Dedifferentiated amniotic fluid mesenchymal stem cell (primary cell): Measurements from ENCODE around the gene ZFYVE28.

Experiments used
- DNase-seq: peaks from one replicate; pipeline ENCODE4 v3.0.0-alpha.2; 2016; ENCODE audit errors: extremely low spot score

The ZFYVE28 gene

DNA sequence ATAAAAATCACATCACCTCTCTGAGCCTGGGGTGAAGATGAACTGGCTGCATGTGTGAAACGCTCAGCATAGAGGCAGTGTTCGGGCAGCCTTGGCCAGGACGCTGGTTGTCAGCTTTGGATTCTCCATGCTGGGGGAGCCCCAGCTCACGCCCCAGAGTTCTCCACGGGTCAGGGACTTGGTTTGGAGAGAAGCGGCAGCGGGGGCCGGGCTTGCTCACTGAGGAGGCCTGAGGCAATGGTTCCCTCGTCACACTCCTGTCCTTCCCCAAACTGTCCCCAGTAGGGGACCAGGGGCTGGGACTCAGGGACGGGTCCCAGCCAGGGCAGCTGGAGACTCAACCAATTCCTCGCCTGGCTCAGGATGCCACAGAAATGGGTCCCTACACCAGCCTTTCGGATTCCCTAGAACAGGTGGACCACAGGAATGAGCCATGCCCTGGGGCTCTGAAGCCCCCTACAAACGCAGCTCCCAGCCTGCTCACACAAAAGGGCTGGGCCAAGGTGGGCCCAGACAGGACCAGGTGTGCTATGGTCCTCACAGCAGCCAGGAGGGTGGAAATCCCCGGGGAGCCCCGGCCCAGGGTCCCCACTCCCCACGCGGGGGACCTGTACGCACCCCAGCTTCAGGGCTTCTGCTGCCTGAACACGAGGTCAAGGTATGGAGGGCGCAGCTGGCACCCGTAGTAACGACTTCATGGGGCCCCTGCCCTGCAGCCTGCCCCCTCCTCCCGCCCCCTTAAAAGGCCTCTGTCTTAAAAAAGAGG, 157.9 kb downstream of the ZFYVE28 start:
- no peak for DNase-seq

GRCh38 chr4:2259541-2260343, 158.7 kb downstream of the ZFYVE28 start:
- no peak for DNase-seq

- DNase-seq = no peak
Observed at GRCh38 chr4:2259036-2259540, 159.4 kb downstream of the ZFYVE28 start.

- no peak for DNase-seq
Observed at GRCh38 chr4:2258091-2259035, 160.1 kb downstream of the ZFYVE28 start.

DNA sequence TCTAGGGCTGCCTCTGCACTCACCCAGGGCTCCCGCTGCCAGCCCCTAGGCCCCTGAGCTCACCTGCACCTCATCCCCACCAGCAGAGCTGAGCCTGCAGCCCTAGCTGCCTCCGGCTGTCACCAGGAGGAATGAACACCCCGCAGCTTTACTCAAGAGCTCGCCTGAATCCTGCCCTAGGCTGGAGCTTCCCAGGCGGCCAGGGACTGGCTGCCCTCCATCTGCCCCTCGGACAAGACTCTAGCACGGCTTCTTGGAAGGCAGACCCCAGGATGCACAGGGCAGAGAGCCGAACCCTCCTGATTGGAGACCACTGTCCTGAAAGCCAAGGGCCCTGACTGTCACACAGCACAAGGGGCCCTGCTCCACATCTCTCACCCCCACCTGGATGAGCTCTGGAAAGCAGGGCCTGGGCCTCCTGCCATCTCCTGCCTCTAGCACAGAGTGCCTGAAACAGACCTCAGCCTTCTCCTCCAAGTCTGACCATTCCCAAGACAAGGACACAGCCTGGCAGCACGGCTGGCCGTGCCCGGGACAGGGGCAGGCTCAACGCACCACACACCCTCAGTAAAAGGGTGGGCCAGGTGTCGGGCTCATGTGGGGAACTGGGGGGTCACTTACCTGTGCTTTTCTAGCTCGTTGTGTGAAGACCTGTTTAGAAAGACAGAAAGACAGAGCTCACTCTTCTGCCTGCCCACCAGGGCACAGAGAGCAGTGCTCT, 160.9 kb downstream of the ZFYVE28 start:
- no peak for DNase-seq

GRCh38 chr4:2256781-2257191, 161.7 kb downstream of the ZFYVE28 start:
- DNase-seq = no peak

GRCh38 chr4:2256156-2256731, 162.2 kb downstream of the ZFYVE28 start:
- no peak for DNase-seq

DNA sequence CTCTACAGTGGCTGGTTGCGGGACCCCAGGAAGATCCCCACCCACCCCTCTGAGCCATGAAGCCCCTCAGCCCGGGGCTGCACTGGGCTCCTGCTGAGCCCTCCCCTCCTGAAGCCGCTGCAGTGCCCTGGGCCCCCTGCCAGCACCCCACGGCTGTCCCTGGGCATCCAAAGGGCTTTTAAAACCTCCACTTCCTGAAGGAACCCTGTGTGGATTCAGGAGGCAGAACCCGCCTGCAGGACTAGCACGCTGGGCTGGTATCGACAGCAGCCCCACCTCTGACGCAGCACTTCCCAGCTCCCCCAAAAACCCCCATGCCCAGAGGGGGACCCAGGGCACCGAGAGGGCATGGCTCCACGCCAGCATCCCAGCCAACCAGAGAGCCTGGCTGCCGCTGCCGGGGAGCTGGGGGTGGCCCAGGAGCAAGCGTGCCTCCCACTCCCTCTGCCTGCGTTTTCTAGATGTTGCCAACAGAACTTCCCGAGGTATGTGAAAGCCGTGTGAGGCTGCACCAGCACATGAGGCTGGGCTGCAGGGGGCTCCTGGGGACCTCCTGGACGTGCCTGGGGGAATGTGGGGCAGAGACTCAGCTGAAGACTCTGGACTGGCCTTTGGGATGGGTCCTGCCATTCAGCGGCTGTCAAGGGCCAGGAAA, 162.8 kb downstream of the ZFYVE28 start:
- no peak for DNase-seq

- DNase-seq = no peak
Observed at GRCh38 chr4:2254665-2255500, 163.6 kb downstream of the ZFYVE28 start.

DNA sequence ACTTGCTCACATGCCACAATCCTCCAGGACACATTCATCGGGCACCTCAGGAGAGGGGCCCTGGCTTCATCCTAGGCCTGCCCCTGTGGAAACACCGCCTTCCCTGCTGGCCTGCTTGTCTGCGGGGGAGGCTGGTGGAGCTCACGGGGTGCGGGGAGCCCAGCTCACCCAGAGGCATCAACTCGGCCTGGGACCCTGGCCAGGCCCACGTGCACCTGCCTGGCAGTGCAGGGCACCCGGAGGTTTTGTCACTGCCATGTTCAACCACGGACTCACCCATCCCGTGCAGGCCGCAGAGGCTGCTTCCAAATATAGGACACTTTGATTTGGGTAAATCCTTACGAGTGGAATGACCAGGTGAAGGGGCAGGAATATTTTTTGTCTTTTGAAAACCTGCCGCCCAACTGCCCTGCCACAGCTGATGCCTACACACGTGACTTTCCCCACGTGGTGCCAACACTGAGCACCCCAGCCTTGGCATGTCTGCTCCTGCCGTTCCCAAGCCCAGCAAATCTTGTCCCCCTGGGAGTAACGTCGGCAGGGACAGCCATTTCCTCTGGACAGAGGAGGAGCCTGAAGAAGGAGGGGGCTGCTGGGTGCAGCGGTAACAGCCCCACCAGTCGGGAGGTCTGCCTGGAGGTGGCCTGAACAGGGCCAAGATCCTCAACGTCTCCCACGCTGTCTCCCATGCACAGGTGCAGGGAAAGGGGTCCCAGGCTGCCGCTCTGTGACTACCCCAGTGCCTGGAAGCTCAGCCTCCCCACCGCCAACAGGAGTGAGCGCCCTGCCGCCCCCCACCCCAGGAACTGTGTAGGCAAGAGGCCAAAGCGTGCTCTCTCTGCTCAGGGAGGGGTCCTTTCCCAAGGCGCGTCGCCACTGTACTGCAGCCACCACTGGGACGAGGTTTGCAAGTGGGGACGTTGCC, 165.0 kb downstream of the ZFYVE28 start:
- DNase-seq = no peak

DNA sequence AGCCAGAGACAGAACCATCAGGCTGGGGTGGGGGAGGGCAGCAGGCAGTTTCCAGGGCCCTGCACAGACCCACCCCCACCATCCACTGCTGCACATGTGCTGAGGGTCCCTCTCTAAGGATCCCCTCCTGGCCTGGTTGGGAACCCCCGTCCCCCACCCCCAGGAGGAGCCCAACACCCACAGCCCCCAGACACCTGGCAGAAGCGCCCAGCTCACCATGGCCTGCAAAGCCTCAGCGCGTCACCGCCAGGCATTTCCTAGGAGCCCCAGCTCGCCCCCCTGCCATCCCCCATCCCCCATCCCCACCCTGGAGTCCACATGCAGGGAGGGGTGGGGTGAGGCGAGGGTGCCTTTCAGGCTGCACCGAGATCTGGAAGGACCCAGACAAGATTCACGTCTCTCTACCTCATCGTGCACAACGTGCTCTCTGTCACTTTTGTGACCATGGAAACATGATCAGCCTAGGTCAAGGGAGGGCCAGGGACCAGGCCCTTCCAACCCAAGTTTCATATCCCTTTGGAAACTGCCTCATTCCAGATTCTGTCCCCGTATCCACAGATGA, 165.8 kb downstream of the ZFYVE28 start:
- DNase-seq = no peak

- DNase-seq = no peak
Observed at GRCh38 chr4:2251795-2252529, 166.5 kb downstream of the ZFYVE28 start.

DNA sequence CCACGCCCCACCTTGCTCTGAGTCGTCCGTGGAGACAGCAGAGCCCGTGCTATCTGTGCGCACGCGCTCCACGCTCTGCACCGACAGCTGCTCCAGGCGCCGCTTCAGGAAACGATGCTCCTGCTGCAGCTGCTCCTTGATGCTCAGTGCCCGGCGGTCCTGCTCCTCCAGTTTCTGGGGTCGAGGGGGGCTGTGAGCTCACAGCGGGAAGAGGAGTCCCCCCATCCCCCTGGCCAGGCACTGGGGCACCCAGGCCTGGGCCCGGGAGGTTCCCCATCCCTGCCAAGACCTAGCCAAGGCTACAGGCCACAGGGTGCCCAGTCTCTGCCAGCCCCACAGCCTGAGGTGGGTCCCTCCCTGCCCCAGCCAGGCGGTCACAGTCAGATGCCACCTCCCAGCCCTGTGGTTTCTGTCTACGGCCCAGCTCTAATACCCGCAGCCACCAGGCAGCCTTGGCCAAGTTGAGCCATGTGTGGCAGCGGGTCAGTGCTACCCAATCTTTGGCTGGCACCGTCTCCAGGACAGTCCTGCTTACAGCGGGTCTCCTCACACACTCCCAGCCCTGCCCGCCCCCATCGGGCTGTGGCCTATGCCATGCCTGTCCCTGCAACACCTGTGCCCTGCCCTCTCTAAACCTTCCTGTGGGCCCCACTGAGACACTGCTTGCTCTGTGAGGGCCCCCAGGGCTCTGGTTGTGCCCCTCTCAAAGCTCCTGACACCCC, 167.2 kb downstream of the ZFYVE28 start:
- DNase-seq = no peak

DNA sequence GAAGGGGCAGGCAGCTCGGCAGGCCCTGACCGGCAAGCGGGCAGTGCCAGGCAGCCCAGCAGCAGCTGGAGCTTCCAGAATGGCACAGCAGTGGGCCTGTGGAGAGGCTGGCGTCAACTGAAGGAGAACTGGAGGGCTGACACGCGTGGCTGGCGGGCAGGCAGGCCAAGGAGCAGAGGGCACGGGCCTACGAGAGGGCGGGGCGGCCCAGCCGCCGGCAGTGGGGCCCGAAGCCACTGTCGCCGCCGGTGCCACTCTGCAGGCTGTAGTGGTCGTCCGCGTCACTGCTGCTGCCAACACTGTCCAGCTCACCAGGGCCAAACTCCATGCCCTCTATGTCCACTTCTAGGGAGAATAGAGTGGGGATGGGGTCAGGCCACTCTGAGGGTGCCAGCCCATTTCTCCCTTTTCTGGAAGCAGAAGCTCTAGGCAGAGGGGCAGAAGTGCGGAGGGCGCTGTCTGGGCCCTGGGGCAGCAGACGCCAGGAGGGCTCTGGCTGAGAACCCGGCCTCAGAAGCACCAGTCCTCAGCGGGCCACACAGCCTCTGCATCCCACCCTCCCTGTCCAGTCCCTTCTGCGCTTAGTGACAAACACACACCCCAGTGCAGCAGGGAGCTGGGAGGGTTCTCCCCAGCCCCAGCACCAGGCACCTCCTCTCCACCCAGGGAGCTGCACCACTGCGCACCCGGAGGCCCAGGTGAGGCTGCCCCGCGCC, 167.9 kb downstream of the ZFYVE28 start:
- no peak for DNase-seq

- no peak for DNase-seq
Observed at GRCh38 chr4:2249526-2250356, 168.7 kb downstream of the ZFYVE28 start.
